OCI-LY3 (cell line): ENCODE results near the gene PNCK.
"Not testable (repeated sequence)": the region's sequence is repeated elsewhere in the genome, so short reads cannot be mapped to it uniquely, and the experiment has no call there.

ENCODE experiments used
- H2AFZ ChIP-seq: fragments of 200-600, 300-600 bp; shearing (Covaris generic); 2 replicates; pipeline ENCODE4 v1.6.0; 2014; ENCODE audit warnings: antibody characterized with exemption, low read depth, low read length
- H3K27ac ChIP-seq: fragments of 200-600, 300-600 bp; sonication (generic); 2 replicates; pipeline ENCODE4 v1.5.1; 2014; ENCODE audit warnings: mild to moderate bottlenecking, low read length, moderate library complexity, mixed read lengths
- H3K27me3 ChIP-seq: fragments of 200-600, 300-600 bp; sonication (generic); 2 replicates; pipeline ENCODE4 v1.6.1; 2014; ENCODE audit warnings: low read depth, low read length, mixed read lengths
- H3K36me3 ChIP-seq: fragments of 200-600, 300-600 bp; sonication (generic); replicated peaks from 2 replicates; pipeline ENCODE3; 2014; ENCODE audit warnings: low read depth, low read length, mixed read lengths
- H3K4me1 ChIP-seq: fragments of 300-600, 200-600 bp; sonication (generic); 2 replicates; pipeline ENCODE4 v1.6.1; 2014; ENCODE audit warnings: low read length, mixed read lengths
- H3K4me2 ChIP-seq: fragments of 200-600, 300-600 bp; sonication (generic); 2 replicates; pipeline ENCODE4 v1.6.1; 2014; ENCODE audit warnings: low read length, mixed read lengths
- H3K4me3 ChIP-seq: fragments of 300-600, 200-600 bp; sonication (generic); 2 replicates; pipeline ENCODE4 v1.5.1; 2014; ENCODE audit warnings: antibody characterized with exemption, mild to moderate bottlenecking, low read length, moderate library complexity
- H3K79me2 ChIP-seq: fragments of 300-600, 200-600 bp; shearing (Covaris generic); 2 replicates; pipeline ENCODE4 v1.6.1; 2014; ENCODE audit warnings: mild to moderate bottlenecking, low read length, mixed read lengths
- H3K9ac ChIP-seq: fragments of 300-600, 200-600 bp; shearing (Covaris generic); 2 replicates; pipeline ENCODE4 v1.6.0; 2014; ENCODE audit warnings: mild to moderate bottlenecking, low read length, moderate library complexity
- H3K9me3 ChIP-seq: fragments of 200-600, 300-600 bp; shearing (Covaris generic); 2 replicates; pipeline ENCODE4 v1.6.1; 2014; ENCODE audit warnings: low read length, mixed read lengths; ENCODE audit not compliant: insufficient read depth
- H4K20me1 ChIP-seq: fragments of 200-600, 300-600 bp; sonication (generic); 2 replicates; pipeline ENCODE4 v1.6.1; 2016; ENCODE audit warnings: low read length, mixed read lengths; ENCODE audit not compliant: insufficient read depth
- CTCF ChIP-seq: fragments of 200-600, 300-600 bp; sonication (generic); IDR thresholded peaks from 2 replicates; pipeline ENCODE4 v1.5.1; 2014; ENCODE audit warnings: antibody characterized with exemption, low read length, low read depth
- EZH2phosphoT487 ChIP-seq: fragments of 200-600 bp; shearing (Covaris generic); IDR thresholded peaks from 2 replicates; pipeline ENCODE4 v1.6.1; 2018; ENCODE audit warnings: antibody characterized with exemption, mixed run types, low read depth

PNCK gene

GRCh38 chrX:153692611-153693156 is 19.1 kb upstream of the PNCK start:
- no peaks in the 10 kb centered on the region for H3K4me1 ChIP-seq
- H2AFZ ChIP-seq: no peak overlapping the region
- H3K79me2 ChIP-seq: no peaks in the 10 kb centered on the region
- no peak overlapping the region for H3K9ac ChIP-seq
- H3K27ac ChIP-seq: no peak overlapping the region
- H3K27me3 ChIP-seq: no peaks in the 10 kb centered on the region
- TF ChIP-seq EZH2phosphoT487 (no peak), CTCF (no peak)
- H3K9me3 ChIP-seq: no peaks in the 10 kb centered on the region
- H3K4me2 ChIP-seq: no peak overlapping the region
- H3K36me3 ChIP-seq: no peaks in the 10 kb centered on the region
- H3K4me3 ChIP-seq: no peak overlapping the region
- H4K20me1 ChIP-seq: no peaks in the 10 kb centered on the region

- TF ChIP-seq CTCF (no peak), EZH2phosphoT487 (no peak)
- Histone ChIP-seq H3K4me1 (no peaks in the 10 kb centered on the region), H3K79me2 (no peaks in the 10 kb centered on the region), H4K20me1 (no peaks in the 10 kb centered on the region), H3K4me2 (no peak overlapping the region), H3K27me3 (no peaks in the 10 kb centered on the region), H3K9ac (no peak overlapping the region), H3K9me3 (no peaks in the 10 kb centered on the region), H3K4me3 (no peak overlapping the region), H2AFZ (no peak overlapping the region), H3K36me3 (no peaks in the 10 kb centered on the region), H3K27ac (no peak overlapping the region)
Observed at GRCh38 chrX:153692003-153692402, 18.4 kb upstream of the PNCK start.

- H2AFZ ChIP-seq, H3K4me1 ChIP-seq, H3K36me3 ChIP-seq, H3K4me3 ChIP-seq, H3K9ac ChIP-seq, H3K9me3 ChIP-seq, H3K79me2 ChIP-seq, H3K27me3 ChIP-seq, H3K27ac ChIP-seq, H4K20me1 ChIP-seq, H3K4me2 ChIP-seq: not testable (repeated sequence)
Observed at GRCh38 chrX:153691032-153691827, 17.6 kb upstream of the PNCK start.

- no peaks in the 10 kb centered on the region for H3K27me3 ChIP-seq
- H3K27ac ChIP-seq: no peak overlapping the region
- H4K20me1 ChIP-seq: no peaks in the 10 kb centered on the region
- no peaks in the 10 kb centered on the region for H3K36me3 ChIP-seq
- no peak overlapping the region for H2AFZ ChIP-seq
- H3K9me3 ChIP-seq: no peaks in the 10 kb centered on the region
- no peak overlapping the region for H3K4me3 ChIP-seq
- no peak overlapping the region for H3K9ac ChIP-seq
- TF ChIP-seq CTCF: no peak
- TF ChIP-seq EZH2phosphoT487: no peak
- no peaks in the 10 kb centered on the region for H3K4me1 ChIP-seq
- no peaks in the 10 kb centered on the region for H3K79me2 ChIP-seq
- no peak overlapping the region for H3K4me2 ChIP-seq
Observed at GRCh38 chrX:153690466-153690865, 16.9 kb upstream of the PNCK start.
